CD4-positive, alpha-beta T cell treated with Interleukin-2 at 100 ng/mL for 4 hours (primary cell): Measurements from ENCODE around the gene GSK3A.

Experiments used
- DNase-seq: peaks from one replicate; pipeline ENCODE4 v3.0.0-alpha.2; 2020; ENCODE audit warnings: low spot score

The GSK3A gene

DNA sequence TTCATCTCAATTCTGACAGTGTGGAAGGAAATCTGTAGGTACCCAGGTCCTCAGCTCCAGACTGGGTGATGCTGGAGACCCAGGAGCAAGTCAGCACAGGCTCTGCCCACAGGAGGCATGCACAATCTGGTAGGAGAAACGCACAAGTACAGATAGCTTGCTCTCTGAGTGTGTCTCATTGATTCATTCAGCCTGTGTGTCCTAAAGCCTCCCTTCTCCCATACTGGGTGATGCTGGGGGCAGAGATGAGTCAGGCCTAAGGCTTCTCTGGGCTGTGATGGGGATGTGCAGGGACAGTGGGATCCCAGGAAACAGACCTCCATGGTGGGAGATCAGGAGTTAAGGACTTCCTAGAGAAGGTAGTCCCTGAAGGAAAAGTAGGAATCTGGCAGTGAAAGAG, 15.5 kb downstream of the GSK3A start:
- no peak for DNase-seq

DNA sequence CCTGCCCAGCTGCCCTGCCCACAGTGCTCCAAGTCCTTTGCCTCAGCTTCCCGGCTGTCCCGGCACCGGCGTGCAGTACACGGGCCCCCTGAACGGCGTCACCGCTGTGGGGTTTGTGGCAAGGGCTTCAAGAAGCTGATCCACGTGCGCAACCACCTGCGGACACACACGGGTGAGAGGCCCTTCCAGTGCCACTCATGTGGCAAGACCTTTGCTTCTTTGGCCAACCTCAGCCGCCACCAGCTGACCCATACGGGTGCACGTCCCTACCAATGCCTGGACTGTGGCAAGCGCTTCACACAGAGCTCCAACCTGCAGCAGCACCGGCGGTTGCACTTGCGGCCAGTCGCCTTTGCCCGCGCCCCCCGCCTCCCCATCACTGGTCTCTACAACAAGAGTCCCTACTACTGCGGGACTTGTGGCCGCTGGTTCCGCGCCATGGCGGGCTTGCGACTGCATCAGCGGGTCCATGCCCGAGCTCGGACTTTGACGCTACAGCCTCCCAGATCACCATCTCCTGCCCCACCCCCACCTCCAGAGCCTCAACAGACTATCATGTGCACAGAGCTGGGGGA, 16.6 kb downstream of the GSK3A start:
- no peak for DNase-seq

DNA sequence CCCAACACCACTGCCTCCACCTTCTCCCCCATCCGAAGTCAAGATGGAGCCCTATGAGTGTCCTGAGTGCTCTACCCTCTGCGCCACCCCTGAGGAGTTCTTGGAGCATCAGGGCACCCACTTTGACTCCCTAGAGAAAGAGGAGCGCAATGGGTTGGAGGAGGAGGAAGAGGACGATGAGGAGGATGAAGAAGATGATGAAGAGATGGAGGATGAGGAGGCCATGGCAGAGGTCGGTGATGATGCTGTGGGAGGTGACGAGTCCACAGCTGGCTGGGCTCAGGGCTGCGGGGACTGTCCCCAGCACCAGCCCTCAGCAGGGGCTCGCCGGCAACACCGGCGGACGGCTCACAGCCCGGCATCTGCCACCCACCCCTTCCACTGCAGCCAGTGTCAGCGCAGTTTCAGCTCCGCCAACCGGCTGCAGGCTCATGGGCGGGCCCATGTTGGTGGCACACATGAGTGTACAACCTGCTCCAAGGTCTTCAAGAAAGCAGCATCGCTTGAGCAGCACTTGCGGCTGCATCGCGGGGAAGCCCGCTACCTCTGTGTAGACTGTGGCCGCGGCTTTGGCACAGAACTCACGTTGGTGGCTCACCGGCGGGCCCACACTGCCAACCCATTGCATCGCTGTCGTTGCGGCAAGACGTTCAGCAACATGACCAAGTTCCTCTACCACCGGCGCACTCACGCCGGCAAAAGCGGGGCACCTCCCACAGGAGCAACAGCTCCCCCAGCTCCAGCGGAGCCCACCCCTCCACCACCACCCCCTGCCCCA, 17.3 kb downstream of the GSK3A start:
- no peak for DNase-seq

DNA sequence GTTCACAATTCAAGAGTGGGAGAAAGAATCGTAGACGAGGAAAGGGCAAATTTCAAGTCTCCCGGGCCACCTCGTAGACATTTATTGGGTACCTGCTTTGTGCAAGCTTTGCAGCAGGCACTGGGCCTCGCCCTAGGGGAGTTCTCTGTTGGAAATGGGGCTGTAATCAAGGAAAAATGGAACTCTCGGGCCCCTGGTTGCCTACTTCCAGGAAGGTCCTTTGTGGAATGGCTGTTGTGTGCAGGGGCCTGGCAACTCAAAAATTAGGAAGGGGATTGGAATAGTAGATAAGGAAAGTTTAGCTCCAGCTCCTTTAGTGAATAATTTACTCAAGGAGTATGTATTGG, 21.7 kb downstream of the GSK3A start:
- no peak for DNase-seq

DNA sequence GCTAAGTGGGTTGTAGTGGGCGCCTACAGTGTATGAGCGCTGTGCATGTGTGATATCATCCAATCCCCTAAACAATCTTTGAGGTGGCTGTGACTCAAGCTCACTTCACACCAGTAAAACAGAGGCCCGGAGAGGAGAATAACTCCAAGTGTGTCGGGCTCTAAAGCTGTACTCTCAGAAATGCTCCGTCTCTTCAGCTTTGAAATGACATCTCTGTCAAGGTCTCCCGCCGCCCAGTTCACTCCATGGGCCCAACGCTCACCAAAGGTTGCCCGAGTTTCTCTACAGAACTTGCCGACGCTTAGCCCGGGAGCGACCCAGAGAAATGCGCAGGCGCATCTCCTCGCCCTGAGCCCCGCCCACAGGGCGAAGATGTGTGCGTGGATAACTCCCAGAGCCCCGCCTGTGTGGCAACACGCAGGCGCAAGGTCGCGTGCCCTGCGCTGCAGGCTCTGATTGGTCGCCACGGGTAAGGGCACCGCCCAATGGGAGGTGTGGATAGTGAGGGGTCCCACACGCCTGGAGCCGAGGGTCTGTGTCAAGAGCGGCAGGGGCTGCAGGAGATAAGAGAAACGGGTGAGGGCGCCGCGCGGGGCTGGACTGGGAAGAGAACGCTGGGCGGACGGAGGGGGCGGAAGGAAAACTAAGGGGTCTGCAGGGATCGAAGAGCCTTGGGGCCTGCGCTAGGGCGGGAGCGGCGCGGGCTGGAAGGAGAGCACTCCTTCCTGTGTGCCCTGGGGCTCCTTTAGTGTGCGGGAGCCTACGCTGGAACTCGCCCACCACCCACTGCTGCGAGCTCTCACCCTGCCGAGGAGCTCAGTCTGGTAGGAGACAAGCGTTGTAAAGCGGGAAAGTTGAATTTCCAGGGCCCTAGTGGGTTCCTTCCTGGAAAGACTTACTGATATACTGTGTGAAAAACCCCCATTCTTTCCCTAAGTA, 22.3 kb downstream of the GSK3A start, which contains the start of gene ZNF526:
ZNF526 (plus strand) TSS at position 501 of the 939 bp plus-strand sequence. CDS start 4,092 bp downstream, outside the sequence.
- DNase-seq, result peak; percentile 97

DNA sequence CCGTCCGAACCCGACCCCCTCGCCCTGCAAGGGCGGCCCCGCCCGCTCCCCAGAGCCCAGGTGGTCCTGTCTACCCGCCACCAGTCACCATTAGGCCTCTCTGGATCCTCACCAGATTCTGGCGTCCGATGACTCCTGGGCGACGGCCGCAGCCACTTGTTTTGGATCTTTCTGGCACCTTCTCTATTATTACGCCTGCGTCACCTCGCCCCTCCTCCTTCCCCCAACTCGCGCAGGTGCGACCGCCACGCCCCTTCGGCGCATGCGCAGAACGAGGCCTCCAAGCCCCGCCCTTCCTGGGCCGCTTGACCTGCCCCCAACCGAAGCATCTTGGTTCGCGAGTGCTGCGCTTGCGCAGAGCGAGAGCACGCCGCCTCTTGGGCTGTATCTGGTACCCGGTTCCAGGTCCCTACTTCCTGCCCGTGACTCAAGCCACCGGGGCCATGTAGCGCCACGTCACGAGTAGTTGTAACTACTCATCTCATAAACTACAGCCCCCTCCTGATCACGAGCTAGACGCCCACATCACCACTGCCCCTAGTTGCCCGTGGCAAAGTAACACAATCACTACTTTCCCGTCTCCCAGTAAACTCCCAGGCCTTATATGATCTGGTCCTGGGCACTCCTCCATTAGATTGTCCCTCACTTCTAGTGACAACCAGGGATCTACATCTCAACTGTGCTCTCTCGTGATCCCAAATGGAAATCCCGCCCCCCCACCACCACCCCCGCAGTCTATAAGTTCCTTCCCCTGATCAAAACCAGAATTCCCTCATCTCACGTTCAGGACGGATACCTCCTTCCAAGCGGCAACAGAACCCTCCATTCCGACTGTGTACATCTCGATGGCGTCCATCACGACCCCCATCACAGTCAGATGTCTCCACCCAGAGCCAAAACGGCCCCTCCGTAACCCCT, 24.6 kb downstream of the GSK3A start, which contains the start of gene DEDD2:
DEDD2 (minus strand) TSS at position 158 of the 918 bp plus-strand sequence. CDS start 670 bp downstream, outside the sequence.
- peak; percentile 100 for DNase-seq

DNA sequence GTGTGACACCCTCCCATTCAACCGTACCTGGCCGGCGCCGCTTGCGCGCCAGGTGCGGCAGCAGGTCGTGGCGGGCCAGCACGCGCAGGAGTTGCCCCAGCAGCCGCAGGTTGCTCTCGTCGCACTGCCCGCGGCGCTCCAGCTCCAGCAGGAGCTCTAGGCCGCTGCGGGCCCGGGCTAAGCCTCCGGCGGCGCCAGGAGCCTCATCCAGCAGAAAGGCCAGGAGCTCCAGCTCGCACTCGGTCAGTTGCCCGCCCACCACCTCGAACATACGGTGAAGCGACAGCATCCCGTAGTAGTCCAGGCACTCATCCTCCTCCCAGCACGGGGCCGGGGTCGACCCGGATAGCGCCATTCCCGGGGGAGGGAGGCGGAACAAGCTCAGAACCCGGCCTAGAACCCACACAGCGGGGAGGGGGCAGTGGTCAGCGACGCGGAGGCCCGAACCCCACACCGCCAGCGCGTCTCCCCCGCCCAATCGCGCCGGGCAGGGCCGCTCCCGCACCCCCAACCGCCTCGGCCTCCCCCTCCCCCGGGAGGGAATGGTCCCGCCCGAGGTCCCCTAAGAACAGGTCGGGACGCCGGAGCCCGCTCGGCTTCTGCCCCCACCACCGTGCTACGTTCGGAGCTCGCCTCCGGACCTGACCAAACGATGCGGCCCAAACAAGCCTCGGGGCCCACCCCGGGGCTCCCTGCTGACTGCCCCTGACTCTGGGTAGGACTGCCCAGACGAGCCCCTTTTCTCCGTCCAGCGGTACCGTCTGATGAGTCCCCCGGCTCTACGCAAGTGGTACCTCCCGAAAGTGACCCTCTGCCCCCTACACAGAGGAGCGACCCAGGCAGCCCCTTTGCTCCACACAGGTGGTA, 25.5 kb downstream of the GSK3A start:
- no peak for DNase-seq

DNA sequence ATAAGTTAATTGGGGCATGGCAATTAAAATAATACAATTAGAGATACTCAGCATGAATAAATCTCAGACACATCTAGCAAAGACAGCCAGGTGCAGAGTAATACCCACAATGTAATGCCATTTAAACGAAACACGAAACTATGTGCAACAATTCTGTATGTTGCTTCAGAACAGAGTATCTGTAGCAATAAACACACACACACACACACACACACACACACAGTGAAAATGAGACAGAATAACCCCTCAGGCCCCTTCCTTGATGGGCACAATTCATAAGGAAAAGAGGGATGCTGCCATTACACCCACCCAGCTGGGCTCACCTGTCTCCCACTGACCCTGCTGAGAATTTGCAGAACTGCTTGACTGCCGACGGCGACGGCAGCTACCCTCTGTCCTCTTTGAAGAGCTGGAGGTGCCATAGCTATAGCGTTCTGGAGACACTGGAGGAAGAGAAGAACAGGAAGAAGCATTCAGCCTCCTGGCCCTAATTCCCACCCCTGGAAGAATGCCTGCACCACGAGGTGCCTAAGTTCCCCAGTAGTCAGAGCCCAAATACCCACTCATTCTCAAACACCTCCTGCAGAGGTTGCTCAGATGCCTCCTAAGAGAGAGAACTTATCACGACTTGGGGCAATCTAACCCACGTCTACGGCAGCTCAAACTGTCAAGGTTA, 27.5 kb downstream of the GSK3A start:
- no peak for DNase-seq

DNA sequence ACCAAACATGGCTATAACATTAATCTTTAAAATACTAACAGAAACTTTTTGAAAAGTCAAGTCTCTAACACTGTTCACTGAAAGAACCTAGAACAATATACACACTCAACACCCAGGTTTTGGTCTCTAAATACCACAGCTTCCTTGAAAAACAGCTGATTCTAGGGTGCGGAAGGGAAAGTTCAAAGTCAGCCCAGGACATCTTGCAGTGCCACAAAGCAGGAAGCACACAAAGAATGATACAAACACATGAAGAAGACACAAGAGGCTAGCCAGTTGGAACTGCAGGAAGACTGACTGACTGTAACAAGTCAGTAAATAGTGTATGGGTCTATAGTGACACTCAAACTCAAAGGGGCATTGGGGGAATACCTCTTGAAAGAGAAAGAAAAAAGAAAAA, 29.5 kb downstream of the GSK3A start:
- DNase-seq, result no peak

DNA sequence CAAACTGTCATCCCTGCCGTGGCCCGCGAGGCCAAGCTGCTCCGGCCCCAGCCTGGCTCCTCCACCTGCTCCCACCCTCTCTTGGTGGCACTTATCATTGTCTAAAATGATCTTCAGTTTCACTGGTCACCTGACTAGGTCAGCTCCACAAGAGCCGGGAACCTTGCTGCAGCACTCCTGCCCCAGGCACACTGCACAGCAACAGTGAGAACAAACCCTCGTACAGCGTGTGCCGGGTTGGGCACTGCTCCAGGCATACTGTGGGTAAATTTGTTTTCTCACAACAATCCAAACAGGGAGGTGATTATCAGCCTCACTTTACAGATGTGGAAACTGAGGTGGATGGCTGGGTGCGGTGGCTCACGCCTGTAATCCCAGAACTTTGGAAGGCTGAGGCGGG, 33.8 kb downstream of the GSK3A start:
- no peak for DNase-seq

DNA sequence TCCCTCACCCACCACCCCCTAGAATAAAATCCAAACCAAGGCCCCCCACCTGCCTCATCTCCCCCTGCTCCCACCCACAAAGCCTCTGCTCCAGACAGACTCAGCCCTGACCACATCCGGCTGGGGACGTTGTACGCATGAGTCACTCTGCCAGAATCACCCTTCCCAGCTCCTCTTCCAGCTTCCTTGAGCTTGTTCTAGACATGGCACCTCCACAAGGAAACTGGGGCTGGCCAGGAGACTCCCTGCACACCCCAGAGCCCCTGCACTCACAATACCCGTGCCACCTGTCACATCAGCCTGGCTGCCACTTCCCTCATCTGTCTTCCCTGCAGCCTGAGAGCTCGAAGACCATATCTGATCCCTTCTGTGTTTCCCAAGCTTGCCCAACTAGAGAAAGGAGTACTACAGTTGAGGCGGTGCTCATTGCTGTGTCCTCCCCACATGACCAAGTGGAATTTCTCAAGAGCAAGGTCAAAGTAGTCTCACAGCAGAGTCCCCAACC, 34.6 kb downstream of the GSK3A start:
- DNase-seq, result peak; percentile 37

DNA sequence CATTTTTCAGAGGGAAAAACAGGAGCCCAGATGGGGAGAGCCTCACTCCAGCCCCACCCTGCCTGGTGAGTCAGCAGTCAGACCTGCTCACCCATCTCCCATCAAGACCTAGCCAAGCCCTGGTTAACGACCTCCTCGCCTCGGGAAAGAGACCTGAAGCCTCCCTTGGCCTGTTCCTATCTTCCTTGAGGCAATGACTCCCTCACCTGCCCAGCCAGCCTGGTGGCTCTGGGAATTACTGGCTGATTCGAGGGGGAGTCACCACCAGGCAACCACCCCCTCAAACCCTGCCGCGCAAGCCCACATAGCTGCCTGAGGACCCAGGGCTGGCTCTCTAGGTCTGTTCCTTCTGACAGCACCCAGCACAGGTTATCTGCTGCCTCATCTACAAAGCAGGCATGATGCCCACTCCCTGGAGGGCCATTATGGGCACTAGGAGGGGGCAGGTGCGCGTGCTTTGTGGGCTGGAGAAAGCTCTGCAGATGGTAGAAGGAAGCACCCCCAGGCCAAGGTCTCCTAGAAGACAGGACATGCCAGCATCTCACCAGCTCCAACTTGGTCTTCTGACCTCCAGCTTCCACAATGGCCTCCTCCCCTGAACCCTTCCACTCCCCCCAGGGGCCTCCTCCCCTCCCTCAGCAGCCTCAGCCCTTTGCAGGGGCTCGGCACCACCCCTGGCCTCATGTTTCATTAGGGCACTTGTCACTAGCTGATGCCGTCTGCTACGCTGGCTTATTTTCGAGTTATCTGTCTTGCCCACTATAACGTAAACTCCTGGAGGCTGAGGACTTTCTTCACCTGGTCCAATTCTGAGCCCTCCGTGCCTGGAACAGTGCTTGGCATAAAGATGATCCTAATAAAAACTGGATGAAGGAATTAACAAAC, 35.3 kb downstream of the GSK3A start:
- no peak for DNase-seq

DNA sequence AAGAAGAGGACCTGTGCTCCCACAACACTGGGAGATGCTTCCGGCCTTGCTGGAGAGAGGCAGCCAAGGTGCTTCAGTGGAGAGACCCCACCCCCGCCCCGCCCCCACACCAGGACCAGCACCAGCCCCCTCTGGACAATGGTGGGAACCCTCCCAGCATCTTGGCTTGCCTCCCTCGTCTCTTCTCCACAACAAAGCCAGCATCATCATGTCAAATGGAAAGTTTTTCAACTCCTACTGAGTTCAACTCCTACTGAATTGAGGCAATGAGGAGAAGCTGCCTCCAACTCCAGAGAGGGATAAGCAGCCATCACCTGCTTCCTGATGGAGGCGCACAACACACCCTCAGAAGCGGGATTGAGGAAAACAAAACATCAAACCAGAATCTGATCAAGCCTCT, 37.7 kb downstream of the GSK3A start:
- no peak for DNase-seq

DNA sequence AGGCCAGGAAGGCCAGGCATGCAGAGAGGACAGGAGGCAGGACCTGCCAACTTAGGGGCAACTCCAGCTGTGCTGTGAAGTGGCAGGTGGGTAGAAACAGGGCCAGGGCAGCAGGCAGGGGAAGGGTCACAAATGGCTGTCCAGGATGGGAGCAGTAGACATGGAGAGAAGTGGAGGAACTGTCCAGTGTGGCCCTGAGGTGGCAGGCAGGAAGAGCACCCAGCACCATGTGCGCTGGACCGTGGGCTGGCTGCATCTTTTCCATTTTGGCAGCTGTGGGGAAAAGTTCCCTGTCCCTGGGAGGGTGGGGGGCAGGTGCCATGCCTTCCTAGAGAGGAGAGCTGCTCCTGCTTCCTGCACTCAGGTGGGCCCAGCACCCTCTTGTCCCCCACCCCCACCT, 38.7 kb downstream of the GSK3A start:
- DNase-seq, result no peak

DNA sequence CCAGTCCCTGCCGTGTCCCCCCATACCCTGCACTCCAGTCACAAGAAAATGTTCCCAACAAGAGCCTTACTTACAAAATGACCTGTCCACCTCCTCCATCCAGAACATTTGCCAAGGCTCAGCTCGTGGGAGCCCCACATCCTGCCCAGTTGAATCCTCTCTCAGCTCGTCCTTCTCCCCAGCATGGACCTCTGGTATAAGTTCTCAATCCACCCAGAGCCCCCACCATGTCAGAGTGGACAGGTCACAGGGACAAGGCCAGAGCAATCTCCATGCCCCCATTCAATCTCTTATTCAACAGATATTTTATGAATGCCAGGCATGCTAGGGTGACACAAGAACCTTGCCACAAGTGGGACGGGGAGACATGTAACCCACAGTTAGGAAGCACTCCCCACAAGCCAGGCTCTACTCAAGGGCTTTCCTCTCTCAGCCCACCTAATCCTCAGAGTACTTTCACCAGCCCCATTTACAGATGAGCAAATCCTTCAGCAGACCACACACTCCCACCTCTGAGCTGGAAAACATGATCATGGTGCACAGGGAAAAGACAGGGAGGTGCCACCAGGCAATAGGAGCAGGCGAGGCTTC, 40.0 kb downstream of the GSK3A start:
- DNase-seq, result no peak

DNA sequence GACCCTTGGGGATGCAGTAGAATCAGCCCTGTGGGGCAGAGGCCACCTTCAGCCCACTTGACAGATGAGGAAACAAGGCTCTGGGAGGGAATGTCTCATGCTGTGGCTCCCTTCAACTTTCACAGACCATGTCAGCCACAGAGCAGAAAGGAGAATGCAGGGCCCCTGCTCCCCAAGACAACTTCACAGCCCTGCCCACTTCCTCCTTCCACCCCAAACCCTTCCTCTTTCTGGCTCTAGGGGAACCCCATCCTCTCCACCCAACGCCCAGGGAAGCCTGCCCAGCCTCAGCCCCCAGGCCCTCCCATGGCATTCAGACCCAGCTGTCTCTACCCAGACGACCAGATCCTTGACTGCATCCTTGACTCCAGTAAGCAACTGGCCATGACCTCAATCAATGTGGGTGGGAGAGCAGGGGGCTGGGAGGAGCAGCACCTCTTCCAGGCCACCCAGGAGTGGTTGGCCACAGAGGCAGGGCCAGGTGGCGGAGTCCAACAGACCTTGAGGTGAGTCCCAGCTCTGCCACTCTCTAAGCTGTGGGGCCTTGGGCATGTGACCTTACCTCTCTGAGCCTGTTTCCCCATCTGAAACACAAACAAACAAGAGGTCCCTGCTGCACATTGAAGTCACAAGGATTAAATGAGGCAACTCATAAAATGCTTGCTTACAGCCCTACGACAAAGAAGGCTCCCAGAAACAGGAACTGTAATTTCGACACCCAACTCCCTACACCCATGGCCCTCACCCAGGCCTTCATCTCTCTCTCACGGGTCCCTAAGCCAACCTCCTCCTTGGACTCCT, 40.7 kb downstream of the GSK3A start:
- peak; percentile 59 for DNase-seq

DNA sequence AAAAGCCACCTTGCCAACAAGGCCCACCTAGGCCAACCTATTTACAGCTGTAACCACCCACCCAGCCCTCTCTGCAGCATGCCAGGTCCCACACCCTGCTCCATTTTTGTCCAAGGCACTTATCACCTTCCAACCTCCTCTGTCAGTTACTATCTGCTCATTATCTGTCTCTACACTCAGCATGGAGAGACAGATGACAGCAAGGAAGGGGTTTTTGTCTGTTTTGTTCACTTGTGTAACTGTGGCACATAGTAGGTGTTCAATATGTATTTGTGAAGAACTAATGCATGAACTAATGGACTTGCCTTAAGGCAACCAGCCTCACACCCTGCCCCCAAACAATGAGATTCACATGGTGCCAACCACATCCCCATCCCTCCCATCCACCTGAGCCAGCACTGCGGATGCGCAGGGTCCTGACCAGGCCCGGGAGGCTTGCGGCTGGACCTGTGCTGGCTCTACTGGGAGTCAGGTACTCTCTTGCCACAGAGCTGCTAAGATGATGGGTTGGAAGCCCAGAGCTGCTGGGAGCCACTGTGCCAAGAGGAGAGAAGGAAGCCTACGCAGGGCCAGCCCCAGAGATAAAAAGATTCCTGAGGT, 42.2 kb downstream of the GSK3A start:
- no peak for DNase-seq
